Limb (tissue), 2 donors: ENCODE measurements around the gene IL6.
"Not testable (repeated sequence)": the region's sequence is repeated elsewhere in the genome, so short reads cannot be mapped to it uniquely, and the experiment has no call there.

Source experiments
- DNase-seq, 2 donors: peaks; one replicate each; pipeline ENCODE4 v3.0.0-alpha.2; 2016; ENCODE audit errors: extremely low spot score in 2 of 2

The IL6 gene

DNA sequence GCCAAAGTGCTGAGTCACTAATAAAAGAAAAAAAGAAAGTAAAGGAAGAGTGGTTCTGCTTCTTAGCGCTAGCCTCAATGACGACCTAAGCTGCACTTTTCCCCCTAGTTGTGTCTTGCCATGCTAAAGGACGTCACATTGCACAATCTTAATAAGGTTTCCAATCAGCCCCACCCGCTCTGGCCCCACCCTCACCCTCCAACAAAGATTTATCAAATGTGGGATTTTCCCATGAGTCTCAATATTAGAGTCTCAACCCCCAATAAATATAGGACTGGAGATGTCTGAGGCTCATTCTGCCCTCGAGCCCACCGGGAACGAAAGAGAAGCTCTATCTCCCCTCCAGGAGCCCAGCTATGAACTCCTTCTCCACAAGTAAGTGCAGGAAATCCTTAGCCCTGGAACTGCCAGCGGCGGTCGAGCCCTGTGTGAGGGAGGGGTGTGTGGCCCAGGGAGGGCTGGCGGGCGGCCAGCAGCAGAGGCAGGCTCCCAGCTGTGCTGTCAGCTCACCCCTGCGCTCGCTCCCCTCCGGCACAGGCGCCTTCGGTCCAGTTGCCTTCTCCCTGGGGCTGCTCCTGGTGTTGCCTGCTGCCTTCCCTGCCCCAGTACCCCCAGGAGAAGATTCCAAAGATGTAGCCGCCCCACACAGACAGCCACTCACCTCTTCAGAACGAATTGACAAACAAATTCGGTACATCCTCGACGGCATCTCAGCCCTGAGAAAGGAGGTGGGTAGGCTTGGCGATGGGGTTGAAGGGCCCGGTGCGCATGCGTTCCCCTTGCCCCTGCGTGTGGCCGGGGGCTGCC, at the start of gene IL6:
Gene IL6, plus strand, starts transcription at position 294 of the 807 bp plus-strand sequence. Its CDS starts 63 bp downstream, at position 357.
- DNase-seq: peak; percentile 83 to 84

DNA sequence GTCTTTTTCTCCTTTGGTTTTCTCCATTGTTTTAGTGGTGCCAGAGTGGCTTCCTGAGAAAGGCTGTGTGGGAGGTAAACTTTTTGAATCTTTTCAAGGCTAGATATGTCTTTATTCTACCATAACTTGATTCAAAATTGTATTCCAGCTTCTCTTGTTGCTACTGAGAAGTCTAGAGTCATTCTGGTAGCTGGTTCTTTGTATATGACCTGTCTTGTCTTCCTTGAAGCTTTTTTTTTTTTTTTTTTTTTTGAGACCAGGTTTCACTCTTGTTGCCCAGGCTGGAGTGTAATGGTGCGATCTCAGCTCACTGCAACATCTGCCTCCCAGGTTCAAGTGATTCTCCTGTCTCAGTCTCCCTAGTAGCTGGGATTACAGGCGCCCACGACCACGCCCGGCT, 49.7 kb upstream of the IL6 start:
- DNase-seq: not testable (repeated sequence)

DNA sequence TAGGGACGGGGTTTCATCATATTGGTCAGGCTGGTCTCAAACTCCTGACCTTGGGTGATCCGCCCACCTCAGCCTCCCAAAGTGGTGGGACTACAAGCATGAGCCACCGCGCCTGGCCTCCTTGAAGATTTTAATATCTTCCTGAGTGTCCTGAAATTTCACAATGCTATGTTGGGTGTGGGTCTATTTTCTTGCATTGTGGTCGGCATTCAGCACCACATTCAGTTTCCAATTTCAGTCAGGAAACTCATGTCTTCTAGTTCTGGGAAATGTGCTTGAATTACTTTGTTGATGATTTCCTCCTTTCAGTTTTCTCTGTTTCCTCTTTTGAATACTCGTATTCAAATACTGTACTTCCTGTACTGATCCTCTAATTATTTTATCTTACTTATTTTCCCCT, 49.3 kb upstream of the IL6 start:
- DNase-seq: no peak

DNA sequence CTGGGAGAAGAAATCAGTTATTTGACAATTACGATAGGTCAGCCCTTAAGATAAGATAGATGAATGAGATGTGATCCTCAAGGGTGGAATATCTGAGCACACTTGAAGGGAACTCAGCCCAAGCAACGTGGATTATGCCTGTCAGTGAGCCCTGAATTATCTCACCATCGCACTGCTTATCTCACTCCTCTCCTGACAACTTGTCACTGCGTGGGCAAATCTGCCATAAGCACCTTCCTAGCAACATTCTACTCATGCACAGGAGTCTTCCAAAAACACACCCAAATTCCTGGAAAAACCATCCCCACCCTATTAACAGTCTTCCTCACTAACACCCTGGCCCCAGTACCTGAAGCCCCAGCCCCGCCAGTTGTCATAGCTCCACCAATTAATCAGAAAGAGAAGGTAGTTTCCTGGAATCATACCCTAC, 46.5 kb upstream of the IL6 start:
- no peak for DNase-seq

DNA sequence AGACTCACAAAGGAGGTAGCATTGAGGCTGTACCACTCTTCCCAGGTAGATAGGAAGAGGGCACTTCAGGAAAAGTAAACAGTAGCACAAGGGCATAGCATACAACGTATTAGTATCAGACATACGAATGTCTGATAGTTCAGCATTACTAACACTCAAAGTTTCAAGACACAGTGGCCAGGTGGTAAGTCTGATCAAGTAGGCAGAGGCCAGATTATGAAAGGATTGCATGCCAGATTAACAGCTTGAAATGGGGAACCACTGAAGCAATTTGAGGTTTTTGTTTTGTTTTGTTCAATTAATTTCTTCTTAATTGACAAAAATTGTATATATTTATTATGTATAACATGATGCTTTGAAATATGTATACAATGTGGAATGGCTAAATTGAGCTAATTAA, 45.7 kb upstream of the IL6 start:
- no peak for DNase-seq

DNA sequence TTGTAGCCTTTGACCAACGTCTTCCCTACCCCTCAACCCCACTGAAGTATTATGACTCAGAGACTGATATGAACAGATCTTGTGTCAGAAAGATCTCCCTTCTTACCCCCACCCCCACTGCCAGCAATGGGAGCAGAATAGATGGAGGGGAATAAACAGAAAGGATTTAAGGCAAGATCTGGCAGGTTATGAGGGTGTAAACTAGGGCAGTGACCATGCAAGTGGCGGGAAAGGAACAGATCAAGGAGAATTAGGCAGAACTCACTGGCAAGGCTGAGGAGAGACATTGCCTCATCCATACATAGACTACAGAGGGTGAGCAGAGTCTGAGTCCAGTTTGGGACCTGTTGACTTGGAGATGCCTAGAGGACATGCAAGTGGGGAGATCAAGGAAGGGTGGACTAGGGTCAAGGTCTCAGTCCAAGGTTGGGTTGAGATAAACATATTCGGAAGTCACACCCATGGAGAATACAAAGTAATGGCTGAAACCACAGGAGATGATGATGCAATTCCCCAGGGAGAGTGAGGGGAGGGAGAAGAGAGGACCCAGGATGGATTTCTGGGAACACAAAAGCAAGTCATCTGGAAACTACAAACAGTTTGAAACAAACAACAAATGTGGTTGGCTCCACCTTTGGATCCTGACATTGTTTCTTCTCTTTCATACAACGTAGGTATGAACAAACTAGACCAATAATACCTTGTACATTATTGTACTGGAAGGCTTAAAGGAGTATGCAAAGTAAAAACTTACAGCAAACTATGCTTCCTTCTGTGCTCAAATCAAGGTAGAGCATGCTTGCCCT, 44.9 kb upstream of the IL6 start:
- no peak for DNase-seq

DNA sequence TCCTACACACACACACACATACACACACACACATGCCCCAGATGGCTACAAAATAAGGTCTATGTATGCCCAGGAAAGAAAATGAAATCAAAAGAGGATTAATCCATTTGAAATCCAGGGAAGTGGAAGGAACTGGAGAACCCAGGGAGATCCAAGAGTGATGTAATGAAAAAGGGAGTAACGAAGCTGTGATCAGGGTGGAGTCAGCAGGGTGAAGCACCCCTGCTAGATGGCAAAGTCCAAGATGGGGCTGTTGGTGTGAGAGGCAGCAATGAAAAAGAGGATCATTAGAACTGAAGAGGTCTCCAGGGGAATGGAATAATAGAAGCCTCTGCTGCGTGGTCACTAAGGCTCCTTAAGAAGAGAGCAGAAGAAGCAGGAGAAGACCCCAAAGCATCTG, 43.6 kb upstream of the IL6 start:
- no peak for DNase-seq

DNA sequence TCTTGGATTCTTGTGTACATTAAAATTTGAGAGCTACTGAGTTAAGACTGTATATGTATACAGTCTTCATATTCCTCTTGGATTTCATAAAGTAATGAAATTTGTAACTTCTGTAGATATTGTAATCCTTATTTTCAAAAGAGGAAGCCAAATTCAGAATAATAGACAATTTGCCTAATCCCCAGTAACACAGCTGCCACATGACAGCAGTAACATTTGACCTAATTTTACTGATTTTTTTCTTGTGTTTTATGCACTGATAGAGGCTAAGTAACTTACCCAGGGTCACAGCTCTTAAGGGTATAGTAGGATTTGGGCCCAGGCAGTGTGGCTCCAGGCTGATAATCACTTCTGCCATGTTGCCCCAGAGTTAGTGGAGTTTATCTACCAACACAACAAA, 40.4 kb upstream of the IL6 start:
- no peak for DNase-seq

DNA sequence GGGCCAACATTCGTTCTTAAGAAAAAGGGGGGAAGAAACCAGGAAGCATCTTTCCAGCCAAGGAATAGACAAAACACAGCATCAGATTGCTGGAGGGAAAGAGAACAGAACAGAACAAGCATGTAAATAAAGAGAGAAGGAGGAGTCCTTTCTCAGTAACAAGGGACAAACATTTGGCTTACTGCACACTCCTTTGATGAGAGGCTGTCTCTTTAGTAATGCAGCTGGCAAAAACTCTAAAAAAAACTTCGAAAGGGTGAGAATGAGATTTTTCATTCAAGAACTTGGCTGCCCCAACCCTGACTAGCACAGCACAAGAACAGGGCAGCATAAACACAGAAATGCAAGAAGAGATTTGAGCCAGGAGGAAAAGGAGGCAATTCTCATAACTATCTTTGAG, 38.9 kb upstream of the IL6 start:
- no peak for DNase-seq

DNA sequence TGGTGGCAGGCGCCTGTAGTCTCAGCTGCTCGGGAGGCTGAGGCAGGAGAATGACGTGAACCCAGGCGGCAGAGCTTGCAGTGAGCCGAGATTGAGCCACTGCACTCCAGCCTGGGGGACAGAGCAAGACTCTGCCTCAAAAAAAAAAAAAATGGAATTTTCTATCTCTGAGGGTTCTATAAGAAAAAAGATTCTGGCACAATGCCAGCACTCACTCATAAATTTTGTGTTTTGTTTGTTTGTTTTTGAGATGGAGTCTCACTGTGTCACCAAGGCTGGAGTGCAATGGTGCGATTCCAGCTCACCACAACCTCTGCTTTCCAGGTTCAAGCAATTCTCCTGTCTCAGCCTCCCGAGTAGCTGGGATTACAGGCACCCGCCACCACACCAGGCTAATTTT, 38.1 kb upstream of the IL6 start:
- DNase-seq: not testable (repeated sequence)

DNA sequence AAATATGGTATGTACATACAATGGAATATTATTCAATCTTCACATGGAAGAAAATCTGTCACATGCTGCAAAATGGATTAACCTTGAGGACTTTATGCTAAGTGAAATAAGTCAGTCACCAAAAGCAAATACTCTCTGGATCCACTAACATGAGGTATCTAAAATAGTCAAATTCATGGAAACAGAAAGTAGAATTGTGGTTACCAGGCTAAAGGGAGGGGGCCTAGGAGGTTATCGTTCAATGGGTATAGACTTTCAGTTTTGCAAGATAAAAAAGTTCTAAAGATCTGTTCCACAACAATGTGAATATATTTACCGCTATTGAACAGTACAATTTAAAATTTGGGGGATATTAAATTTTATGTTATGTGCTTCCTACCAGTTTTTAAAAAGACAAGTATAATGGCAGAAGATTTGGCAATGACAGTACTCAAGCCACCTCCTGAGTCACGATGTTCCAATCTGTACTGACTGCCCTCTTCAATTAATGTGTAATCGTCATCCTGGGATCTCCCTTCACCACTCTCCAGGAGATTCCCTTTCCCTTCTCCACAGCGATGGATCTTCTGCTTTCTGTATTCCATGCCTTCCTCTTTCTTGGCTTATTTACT, 32.3 kb upstream of the IL6 start:
- DNase-seq: no peak

DNA sequence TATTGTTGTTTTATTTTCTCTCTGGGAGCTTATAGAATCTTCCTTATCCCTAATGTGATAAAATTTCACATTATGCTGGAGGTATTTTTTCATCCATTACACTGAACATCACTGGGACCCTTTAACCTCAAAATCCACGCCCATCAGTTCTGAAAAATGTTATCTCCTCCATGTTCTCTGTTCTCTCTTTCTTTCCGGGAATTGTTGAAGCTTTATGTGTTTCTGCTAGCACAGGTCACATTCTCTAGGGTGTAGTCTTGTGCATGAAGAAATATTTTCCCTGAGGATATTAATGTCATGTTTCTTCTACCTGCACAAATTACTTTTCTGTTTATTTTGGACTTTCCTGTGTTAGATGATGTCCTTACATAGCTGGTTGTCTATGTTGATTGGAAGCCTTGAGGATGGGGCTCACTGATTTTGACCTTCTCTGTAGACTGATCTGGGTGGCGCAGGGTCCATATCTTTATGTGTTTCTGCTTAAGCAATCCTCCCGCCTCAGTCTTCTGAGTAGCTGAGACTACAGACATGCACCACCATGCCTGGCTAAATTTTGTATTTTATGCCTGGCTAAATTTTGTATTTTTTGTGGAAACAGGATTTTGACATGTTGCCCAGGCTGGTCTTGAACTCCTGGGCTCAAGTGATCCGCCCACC, 31.4 kb upstream of the IL6 start:
- DNase-seq: no peak

DNA sequence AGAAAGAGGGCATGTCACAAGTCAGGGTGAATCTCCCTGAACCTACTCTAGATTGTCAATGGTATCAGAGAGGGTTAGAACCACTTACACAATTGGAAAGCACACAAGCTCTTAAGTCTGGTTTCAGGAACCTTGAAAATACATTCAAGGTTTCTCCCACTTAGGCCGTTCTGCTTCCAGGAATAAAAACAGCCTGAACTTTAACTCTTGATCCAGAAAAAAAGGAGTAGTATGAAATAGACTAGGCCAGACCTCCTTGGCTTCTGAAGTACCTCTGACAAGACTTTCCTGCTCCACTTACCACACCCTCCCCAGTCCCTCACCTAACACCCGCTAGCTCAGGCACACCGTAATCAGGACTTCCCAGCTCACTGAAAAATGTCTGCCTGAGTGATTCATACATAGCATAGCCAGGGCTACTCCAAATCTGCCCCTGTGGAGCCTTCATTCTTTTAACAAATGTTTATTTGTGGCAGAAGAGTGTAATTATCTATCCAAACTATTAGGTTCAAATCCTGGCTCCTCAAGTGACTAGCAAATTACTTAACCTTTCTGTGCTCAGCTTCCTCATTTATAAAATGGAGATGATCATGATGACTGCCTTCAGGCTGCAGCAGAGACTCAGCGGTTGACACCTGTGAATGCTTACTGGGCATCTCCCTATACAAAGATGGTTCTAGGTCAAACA, 30.3 kb upstream of the IL6 start:
- DNase-seq: no peak

DNA sequence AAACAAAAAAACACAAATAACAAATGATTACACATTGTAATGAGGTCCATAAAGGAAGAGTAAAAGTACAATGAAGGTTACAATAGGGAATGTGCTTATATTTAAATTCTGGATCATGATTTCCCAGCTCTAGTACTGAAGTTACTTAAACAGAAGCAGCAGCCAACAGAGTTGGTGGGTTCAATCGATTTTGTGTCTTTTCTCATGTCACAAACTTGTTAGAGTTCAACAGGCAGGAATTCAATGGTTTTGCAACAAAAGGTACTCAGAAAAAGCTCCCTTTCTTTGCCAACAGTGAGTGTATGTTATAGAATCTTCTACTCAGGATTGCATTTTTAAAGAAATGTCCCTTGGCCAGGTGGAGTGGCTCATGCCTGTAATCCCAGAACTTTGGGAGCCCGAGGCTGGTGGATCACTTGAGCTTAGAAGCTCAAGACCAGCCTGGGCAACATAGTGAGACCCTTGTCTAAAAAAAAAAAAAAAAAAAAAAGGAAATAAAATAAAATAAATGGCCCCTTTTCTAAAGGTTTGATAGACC, 29.6 kb upstream of the IL6 start:
- DNase-seq: no peak

DNA sequence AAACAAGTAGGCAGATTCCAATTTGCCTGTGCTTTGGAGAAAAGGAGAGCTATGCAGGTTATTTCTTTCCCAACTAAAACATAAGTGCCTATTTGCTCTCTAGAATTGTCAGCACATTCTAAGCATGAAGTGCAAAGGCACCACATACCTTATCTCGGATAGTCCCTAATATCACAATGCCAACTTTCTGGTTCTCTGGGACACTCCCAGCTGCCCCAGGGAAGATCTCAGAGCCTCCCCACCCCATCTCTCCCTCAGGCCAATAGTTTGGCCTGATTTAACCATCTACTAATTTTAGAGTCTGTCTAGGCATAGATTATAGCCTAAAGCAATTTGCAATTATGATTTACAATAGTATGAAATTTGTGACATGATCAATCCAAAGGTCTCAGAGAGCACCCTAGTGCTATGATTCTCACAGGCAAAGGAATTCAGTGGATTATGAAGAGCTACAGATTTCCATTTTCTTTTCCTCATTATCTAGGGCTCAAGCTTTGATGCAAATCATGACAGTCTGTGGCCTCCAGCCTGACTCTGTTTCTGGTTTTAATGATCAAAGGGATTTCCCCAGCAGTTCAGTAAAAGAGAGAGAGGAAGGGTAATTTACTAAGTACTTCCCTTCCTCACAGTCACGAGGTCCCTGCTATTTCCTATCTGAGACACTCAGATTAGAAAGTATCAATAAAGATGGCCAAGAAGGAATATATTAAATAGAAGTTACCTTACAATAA, 29.0 kb upstream of the IL6 start:
- DNase-seq: no peak

DNA sequence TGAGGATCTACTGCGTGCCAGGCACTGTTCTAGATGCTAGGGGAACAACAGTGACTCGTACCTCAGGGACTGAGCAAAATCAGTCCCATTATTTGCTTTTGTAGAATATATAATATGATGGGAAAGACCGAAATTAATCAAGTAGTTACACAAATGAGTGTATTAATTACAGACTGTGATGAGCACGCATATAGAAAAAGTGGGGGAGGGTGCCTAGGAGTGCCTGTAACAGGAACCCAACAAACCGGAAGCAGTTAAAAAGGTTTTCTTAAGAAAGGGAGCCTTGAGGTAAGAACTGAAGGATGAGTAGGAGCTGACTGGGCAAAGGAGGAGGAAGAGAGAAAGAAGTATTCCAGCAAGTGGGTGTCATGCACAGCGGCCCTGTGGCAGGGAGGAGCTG, 28.2 kb upstream of the IL6 start:
- no peak for DNase-seq

DNA sequence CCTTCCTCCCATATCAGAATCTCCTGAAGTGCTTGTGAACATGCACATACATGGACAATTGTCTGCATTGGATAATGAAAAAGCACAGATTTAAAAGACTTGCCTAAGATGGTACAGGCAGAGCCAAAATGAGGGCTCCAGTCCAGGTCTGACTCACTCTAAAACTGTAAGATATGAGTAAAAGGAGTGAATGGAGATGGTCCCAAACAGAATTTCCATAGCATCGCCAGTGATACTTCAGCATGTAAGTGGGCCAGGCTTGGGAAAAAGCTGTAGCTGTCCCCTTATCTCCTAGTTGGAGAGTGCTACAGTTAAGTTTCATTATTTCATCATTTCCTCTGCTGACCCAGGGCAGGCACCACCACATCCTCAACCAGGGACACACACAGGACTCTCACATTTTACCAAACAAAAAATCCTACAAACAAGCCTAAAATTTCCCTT, 26.4 kb upstream of the IL6 start:
- DNase-seq: no peak

DNA sequence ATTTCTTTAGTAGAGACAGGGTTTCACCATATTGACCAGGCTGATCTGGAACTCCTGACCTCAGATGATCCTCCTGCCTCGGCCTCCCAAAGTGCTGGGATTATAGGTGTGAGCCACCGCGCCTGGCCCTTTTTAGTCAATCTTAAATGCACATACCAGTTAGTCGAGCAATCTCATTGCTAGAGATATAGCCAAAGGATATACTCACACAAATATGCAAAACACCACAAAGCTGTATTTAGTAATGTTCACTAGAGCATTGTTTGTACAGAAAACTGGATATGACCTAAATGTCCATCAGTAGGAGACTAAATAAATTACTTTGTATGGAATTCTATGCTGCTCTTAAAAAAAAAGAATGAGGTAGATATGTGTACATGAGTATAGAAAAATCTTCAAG, 24.5 kb upstream of the IL6 start:
- no peak for DNase-seq

DNA sequence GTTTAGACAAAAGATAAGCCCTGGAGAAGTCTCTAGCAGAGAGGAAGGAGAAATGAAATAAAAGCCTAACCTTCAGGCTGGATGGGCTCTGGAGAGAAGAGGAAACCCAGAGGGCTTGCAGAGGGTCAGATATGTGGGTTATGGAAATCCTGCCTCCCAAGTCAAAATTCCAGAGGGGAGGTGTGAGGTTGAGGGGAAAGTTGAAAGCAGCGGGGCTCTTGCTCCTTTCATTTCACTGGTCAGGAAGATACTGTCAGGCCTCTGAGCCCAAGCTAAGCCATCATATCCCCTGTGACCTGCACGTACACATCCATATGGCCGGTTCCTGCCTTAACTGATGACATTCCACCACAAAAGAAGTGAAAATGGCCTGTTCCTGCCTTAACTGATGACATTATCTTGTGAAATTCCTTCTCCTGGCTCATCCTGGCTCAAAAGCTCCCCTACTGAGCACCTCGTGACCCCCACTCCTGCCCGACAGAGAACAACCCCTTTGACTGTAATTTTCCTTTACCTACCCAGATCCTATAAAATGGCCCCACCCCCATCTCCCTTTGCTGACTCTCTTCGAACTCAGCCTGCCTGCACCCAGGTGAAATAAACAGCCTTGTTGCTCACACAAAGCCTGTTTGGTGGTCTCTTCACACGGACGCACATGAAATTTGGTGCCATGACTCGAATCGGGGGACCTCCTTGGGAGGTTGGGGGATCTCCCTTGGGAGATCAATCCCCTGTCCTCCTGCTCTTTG, 23.7 kb upstream of the IL6 start:
- DNase-seq: not testable (repeated sequence)
